Omental fat pad (tissue), 4 donors: ENCODE measurements around the gene SRRM3. TPM values are rescaled to one million over a fixed set of nuclear protein-coding genes. Genes with fewer than 3 reads are reported as not detected.

ENCODE experiments used
- ATAC-seq: fragments of 150-250 bp; one replicate; pipeline ENCODE4 v1.9.1; 2016; ENCODE audit warnings: mild to moderate bottlenecking, moderate library complexity; ENCODE audit not compliant: low FRiP score
- DNase-seq: peaks from one replicate; pipeline ENCODE4 v3.0.0-alpha.2; 2019; ENCODE audit warnings: low spot score
- total RNA-seq, 4 donors: library from RNA; depleted of rRNA; stranded (reverse); fragments of >200 nt; gene quantifications; one replicate each; pipeline ENCODE4 v1.1.0, GENCODE V29; 2016
- TF ChIP-seq, protein P1 (sequence below), 3 donors: fragments of 450-650 bp; IDR thresholded peaks; one replicate each; pipeline ENCODE4 v1.5.1; 2016 to 2017; ENCODE audit warnings: antibody characterized with exemption in 3 of 3, mild to moderate bottlenecking in 3 of 3, moderate library complexity in 2 of 3

Gene SRRM3
- total RNA-seq, 4 donors from 2014 or later, result 1.7 to 3.7 (median 2.4) TPM

DNA sequence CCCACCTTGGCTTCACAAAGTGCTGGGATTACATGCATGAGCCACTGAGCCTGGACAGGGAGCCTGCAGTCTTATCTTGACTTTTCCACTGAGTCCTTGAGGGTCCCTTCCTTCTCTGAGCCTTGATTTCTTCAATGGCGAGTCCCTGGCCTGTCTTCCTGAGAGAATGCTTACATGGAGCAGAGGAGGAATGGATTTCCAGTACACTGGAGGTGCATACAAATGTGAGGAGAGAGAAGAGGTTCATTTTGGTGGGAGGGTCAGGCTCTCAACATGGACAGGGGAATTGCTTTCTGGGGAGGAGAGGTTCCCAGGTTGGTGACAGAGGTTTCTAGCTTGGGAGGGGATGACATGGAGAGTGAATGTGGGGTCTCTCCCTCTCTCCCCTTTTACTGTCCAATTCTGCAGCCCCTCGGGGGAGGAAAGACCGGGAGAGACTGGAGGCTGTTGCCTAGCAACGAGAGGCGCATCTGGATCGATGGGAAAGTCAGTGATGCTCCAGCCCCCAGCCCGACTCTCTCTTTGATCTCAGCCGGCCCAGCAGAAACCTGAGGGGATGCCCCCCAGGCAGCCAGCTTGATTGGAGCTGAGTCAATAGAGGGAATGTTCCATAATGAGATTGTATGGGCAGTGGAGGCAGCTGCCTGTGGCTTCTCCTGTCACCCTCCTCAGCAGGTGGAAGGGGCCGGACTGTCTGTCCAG lies 14.8 kb downstream of the SRRM3 start:
- TF ChIP-seq, protein P1, sequence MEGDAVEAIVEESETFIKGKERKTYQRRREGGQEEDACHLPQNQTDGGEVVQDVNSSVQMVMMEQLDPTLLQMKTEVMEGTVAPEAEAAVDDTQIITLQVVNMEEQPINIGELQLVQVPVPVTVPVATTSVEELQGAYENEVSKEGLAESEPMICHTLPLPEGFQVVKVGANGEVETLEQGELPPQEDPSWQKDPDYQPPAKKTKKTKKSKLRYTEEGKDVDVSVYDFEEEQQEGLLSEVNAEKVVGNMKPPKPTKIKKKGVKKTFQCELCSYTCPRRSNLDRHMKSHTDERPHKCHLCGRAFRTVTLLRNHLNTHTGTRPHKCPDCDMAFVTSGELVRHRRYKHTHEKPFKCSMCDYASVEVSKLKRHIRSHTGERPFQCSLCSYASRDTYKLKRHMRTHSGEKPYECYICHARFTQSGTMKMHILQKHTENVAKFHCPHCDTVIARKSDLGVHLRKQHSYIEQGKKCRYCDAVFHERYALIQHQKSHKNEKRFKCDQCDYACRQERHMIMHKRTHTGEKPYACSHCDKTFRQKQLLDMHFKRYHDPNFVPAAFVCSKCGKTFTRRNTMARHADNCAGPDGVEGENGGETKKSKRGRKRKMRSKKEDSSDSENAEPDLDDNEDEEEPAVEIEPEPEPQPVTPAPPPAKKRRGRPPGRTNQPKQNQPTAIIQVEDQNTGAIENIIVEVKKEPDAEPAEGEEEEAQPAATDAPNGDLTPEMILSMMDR (IDR thresholded peaks at IDR 0.05), result no peak
- DNase-seq (no peak), ATAC-seq (no peak)

DNA sequence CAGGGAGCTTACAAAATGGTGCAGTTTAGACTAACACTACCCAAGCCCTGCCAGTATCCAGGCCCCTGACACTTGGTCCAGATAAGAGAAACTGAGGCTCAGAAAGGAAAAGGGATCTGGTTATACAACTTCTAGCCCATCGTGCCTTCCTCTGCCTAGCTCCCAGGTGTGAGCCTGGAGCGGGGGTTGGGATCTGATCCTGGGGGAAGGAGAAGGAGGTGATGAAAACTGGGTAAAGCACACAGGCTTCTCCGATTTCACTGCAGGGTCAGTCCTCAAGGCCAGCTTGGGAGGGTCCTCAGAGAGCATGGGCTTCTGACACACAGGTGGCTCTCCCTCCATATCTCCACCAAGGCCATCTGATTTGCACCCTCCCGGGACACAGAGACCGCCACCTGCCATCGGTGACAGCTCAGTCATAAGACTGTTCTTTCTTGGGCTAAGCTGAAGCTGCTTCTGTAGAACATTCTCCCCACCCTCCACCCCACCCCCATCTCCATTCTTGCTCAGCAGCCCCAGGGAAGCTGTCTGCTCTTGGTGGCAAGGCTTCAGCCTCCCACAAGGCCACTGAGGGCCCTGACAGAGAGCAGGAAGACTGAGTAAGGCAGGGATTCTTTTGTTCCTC lies 16.4 kb downstream of the SRRM3 start:
- ATAC-seq (no peak), DNase-seq (no peak)
- TF ChIP-seq, protein P1 (IDR thresholded peaks at IDR 0.05), result no peak

DNA sequence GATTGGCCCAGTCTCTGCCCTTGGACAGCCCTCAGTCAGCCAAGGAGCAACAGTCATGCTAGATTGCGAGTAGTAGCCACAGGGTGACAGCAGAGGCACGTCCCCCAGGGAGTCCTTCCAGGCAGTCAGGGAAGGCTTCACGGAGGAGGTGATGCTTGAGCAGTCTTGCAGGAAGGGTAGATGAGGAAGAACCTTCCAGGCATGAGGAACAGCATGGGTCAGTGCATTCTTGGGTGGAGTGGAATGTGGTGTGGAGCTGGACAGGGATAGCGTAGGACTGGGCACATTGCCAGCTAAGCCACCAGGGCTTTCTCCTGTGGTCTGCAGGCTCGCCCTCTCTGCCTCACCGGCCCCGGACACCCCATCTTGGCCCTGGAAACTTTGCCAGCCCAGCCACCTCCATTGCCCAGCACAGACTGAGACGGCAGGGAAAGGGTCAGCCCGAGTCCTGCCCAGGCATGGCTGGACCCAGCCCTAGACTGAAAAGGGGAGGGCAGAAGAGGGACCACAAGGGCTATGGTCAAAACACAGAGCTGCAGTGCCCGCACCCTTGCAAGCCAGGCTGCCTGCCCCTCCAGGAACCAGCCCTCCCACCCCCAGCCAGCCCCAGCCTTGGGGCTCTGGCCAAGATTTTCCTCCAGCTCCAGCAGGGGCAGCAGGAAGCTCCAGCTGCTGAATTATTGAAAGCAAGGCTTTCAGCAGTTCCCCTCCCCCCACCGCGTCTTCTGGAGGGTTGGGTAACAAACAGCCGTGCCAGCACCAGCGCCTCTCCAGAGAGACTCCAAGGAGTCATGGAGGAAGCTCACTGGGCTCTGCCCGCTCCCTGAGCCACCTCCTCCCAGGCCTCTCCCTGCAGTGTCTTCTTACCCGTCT lies 18.7 kb downstream of the SRRM3 start:
- DNase-seq, result no peak
- ATAC-seq, result no peak
- TF ChIP-seq, protein P1 (IDR thresholded peaks at IDR 0.05), result no peak

DNA sequence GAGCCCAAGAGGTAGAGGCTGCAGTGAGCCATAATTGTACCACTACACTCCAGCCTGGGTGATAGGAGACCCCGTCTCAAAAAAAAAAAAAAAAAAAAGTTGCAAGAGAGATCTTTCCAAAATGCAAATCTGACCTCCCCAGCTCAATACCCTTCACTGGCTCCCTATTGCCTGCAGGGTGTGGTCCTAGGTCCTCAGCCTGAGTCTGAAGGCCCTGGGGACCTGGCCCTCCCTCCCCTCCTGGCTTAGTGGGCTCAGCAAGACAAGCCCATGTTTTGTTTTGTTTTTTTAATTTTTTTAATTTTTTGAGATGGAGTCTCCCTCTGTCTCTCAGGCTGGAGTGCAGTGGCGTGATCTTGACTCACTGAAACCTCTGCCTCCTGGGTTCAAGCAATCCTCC lies 20.6 kb downstream of the SRRM3 start:
- no peak for DNase-seq
- no peak for ATAC-seq
- TF ChIP-seq, protein P1 (IDR thresholded peaks at IDR 0.05), result no peak

DNA sequence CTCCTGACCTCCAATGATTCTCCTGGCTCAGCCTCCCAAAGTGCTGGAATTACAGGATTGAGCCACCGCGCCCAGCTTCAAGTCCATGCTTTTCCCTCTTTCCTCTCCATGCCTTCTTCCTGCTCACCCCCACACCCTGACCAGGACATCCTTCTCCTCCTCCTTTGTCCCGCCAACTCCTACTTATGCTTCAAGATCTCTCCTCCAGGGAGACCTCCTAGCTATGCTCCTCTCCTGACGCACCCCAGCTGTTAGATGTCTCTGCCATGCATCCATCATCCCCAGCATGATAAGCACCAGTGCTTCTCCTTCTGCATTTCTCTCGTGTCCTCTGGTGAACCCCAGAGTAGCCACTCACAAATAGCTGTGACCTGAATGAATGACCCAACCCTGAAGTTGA lies 21.1 kb downstream of the SRRM3 start:
- TF ChIP-seq, protein P1 (IDR thresholded peaks at IDR 0.05), result no peak

DNA sequence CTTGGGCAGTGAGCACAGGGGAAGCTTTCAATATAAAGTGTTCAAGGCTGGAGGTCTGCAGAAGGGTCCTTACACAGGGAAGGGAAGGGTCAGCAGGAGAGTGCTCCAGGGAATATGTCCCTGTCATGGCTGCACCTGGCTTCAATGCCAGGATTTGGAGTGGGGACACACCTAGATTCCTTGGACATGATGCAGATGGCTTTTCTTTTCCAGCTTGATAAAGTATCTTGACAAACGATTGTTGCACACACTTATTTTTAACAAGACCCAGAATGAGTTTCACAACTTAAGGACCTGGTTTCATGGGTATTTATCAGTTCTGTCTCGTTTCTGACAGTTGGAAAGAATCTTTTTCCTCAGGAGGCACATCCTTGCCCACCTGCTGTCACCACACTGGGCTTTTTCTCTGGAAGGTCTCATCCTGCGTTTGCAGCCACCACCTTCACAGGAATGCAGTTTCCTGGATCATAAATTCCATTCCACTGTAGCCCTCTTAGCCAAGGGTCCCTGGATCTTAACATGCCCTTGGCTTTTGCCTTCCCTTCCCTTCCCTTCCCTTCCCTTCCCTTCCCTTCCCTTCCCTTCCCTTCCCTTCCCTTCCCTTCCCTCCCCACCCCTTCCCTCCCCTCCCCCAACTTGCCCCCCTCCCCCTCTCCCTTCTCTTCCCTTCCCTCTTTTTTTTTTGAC lies 21.7 kb downstream of the SRRM3 start:
- ATAC-seq (no peak), DNase-seq (no peak)
- TF ChIP-seq, protein P1 (IDR thresholded peaks at IDR 0.05), result no peak

More for the DNA sequence above, 21.1 kb downstream of the SRRM3 start:
- no peak for ATAC-seq
- DNase-seq, result no peak
